GM12874 (cell line): ENCODE data around the gene ALKBH6.

Experiments
- TF ChIP-seq, protein P1 (sequence below): IDR thresholded peaks from 2 replicates; pipeline ENCODE4 v1.5.1; 2011; ENCODE audit warnings: low read depth, mild to moderate bottlenecking, control low read depth, low read length, moderate library complexity; ENCODE audit not compliant: insufficient read depth

The ALKBH6 gene

DNA sequence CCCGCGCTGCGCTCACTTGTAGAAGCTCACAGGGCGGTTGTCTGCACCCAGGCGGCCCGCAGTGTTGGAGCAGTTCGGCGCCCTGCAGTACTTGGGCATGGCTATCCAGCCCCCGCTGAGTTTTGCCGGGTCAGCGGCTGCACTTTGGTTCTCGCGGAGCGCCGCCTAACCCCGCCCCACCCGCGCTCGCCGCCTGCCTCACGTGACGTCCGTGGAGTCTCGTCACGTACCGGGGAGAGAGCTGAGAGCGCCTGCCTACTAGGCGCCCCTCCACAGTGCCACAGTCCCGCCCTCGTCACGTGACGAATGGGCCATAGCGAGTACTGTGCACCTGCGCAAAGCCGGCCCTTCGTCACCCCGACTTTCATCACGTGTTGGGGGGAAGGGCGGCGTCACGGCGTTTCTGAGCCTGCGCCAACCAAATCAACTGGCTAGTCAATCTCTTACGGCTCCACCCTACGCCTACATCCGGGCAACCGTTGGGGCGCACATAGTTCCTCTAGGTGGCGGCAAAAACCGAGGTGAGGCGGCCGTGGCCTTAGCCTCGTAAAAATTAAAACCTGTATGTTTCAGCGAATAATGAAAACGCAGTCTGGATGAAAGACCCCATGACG, 40.2 kb upstream of the ALKBH6 start, which contains the start of gene THAP8:
THAP8 (minus strand) TSS at position 167 of the 614 bp plus-strand sequence; CDS start at position 99, 68 bp downstream.
- TF ChIP-seq, protein P1, sequence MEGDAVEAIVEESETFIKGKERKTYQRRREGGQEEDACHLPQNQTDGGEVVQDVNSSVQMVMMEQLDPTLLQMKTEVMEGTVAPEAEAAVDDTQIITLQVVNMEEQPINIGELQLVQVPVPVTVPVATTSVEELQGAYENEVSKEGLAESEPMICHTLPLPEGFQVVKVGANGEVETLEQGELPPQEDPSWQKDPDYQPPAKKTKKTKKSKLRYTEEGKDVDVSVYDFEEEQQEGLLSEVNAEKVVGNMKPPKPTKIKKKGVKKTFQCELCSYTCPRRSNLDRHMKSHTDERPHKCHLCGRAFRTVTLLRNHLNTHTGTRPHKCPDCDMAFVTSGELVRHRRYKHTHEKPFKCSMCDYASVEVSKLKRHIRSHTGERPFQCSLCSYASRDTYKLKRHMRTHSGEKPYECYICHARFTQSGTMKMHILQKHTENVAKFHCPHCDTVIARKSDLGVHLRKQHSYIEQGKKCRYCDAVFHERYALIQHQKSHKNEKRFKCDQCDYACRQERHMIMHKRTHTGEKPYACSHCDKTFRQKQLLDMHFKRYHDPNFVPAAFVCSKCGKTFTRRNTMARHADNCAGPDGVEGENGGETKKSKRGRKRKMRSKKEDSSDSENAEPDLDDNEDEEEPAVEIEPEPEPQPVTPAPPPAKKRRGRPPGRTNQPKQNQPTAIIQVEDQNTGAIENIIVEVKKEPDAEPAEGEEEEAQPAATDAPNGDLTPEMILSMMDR, result peak; percentile 41

DNA sequence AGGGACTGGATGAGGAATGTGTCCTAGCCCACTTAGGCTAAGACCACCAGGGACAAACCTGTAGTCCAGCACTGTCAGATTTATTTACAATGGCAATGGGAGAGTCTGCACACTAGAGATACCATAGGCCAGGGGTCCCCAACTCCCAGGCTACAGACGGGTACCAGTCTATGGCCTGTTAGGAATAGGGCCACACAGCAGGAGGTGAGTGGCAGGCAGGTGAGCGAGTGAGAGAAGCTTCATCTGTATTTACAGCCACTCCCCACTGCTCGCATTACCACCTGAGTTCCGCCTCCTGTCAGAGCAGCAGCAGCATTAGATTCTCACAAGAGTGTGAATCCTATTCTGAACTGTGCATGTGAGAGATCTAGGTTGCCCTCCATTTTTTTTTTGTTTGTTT, 37.6 kb upstream of the ALKBH6 start:
- TF ChIP-seq, protein P1, result no peak

DNA sequence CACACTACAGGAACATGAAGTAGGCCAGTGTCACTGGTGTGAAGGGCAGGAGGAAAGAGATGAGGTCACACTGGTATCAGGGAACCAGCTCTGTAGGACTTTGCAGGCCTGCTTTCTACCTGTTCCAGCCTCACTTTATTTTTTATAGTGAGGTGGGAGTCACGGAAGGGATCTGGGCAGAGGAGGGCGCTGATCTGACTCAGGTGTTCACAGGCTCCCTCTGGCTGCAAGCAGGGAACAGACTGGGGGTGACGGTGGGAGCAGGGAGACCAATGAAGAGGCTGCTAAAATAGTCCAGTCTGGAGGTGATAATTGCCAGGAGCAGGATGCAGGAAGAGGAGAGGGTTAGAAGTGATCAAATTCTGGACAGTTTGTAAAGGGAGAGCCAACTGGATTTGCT, 37.2 kb upstream of the ALKBH6 start:
- TF ChIP-seq, protein P1, result no peak

DNA sequence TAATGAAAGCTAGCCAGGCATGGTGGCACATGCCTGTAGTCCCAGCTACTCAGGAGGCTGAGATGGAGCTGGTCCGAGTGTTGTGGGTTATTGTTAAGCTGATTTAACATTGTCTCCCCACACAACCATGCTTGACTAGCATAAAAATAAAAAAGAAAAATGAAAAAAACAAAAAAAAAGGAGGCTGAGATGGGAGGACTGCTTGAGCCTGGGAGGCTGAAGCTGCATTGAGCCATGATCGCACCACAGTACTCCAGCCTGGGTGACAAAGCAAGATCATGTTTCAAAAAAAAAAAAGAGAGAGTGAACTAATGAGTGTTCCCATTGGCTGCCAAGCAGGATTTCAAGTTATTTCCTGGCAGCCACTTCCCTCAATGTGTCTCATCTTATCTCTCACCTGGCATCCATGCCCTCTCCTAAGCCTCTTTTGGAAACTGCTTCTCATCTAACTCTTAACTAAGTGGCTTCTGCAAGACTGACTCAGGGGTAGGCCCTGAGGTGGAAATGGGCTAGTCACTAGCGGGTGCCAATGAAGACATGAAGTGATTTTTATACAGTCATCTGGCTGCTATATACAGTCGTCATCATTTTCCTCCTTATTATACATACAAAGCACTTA, 35.2 kb upstream of the ALKBH6 start:
- TF ChIP-seq, protein P1, result no peak

DNA sequence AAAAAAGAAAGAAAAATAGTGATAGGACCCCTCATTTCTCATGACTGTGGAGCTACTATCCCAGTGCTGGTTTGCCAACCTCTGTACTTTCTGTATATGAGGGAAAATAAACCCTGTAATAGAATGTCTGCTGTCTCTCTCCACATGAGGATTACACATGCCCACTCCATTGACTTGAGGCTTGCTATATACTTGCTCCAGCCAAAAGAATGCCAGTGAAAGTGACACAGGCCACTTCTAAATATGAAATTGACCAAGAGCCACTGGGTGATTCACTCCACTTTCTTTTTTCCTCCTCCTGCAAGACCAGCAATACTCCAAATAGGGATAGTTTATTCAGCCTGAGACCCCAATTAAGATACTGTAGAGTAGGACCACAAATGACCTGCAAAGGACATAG, 33.8 kb upstream of the ALKBH6 start:
- TF ChIP-seq, protein P1, result no peak

DNA sequence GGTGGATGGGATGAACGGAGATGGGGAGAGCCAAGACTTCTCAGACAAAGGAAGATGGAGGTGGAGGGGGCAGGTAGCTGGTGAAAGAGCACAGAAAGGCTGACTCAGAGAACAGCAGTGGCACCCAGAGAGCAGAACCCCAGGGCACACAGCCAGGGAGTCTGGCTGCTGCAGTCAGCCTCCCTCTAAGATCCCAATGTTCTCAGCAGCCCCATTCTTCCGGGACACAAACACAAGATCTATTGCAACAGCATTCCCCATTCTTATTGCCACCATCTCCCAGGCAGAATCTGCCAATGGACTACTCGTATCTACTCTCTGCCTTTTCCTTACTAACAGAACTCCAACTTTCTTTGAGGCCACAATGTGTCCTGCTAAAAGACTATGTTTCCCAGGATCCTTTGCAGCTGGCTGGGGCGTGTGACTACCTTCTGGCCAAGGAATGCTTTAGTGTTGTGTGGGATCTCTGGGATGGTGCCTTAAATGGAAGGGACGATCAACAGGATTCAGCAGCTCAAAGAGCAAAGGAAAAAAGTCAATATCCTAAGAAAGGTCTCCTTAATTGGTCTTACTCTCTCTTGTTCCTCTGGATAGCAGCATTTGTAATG, 32.5 kb upstream of the ALKBH6 start:
- TF ChIP-seq, protein P1, result no peak

DNA sequence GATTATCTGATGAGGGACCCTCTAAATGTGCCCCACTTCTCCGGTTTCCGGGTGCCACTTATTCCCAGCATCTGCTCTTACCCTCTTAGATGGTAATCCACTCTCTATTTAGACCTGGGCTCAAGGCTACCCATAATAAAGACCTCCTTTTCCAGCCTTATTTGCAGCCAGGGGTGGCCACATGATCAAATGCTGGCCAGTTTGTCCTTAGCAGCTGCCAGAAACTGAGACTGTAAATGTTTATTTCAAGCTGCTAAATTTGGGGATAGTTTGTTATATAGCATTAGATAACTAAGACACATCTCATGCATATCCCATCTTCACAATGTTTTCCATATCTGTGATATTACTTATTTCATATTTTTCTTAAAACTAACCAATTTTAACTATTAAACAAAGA, 29.9 kb upstream of the ALKBH6 start:
- TF ChIP-seq, protein P1, result no peak
